Hepatocyte (in vitro differentiated cells): ENCODE data around the gene GOPC. TPM values are rescaled to one million over a fixed set of nuclear protein-coding genes. Genes with fewer than 3 reads are reported as not detected.
A peak's percentile ranks its signal among the peaks of the same experiment; 100 is the strongest.

ENCODE experiments used
- DNase-seq: peaks from one replicate; pipeline ENCODE4 v3.0.0-alpha.2; 2016; ENCODE audit warnings: low spot score
- H2AFZ ChIP-seq: fragments of 200-600 bp; sonication (generic); 2 replicates; pipeline ENCODE4 v1.6.0; 2016; ENCODE audit warnings: antibody characterized with exemption, mild to moderate bottlenecking
- H3K27ac ChIP-seq: fragments of 200-600 bp; sonication (generic); 2 replicates; pipeline ENCODE4 v1.5.1; 2016; ENCODE audit warnings: mild to moderate bottlenecking
- H3K27me3 ChIP-seq: fragments of 200-600 bp; sonication (generic); 2 replicates; pipeline ENCODE4 v1.6.1; 2016
- H3K36me3 ChIP-seq: fragments of 200-600 bp; sonication (generic); replicated peaks from 2 replicates; pipeline ENCODE4 v1.5.1; 2016; ENCODE audit warnings: low read depth; ENCODE audit not compliant: insufficient read depth
- H3K4me1 ChIP-seq: fragments of 200-600 bp; sonication (generic); 2 replicates; pipeline ENCODE4 v1.5.1; 2016; ENCODE audit warnings: mild to moderate bottlenecking, moderate library complexity; ENCODE audit not compliant: insufficient read depth
- H3K4me2 ChIP-seq: fragments of 200-600 bp; sonication (generic); 2 replicates; pipeline ENCODE4 v1.6.0; 2016
- H3K4me3 ChIP-seq: fragments of 200-600 bp; sonication (generic); 2 replicates; pipeline ENCODE4 v1.5.1; 2016; ENCODE audit warnings: mild to moderate bottlenecking
- H3K79me2 ChIP-seq: fragments of 200-600 bp; sonication (generic); 2 replicates; pipeline ENCODE4 v1.6.0; 2017; ENCODE audit warnings: mild to moderate bottlenecking
- H3K9me2 ChIP-seq: fragments of 200-600 bp; sonication (generic); replicated peaks from 2 replicates; pipeline ENCODE4 v1.6.0; 2017; ENCODE audit warnings: mild to moderate bottlenecking; ENCODE audit not compliant: insufficient read depth
- H3K9me3 ChIP-seq: fragments of 200-600 bp; sonication (generic); 2 replicates; pipeline ENCODE4 v1.5.1; 2016; ENCODE audit warnings: low read depth, mild to moderate bottlenecking
- H4K20me1 ChIP-seq: fragments of 200-600 bp; sonication (generic); 2 replicates; pipeline ENCODE4 v1.6.0; 2016; ENCODE audit warnings: mild to moderate bottlenecking; ENCODE audit not compliant: insufficient read depth, poor library complexity, severe bottlenecking
- CTCF ChIP-seq: fragments of 200-600 bp; sonication (generic); IDR thresholded peaks from 2 replicates; pipeline ENCODE4 v1.5.1; 2016; ENCODE audit warnings: antibody characterized with exemption, mild to moderate bottlenecking; ENCODE audit not compliant: poor library complexity
- EZH2 ChIP-seq: fragments of 200-600 bp; sonication (generic); IDR thresholded peaks from 2 replicates; pipeline ENCODE4 v1.6.1; 2016; ENCODE audit warnings: antibody characterized with exemption, mild to moderate bottlenecking, borderline replicate concordance
- EZH2phosphoT487 ChIP-seq: fragments of 200-600 bp; sonication (generic); IDR thresholded peaks from one replicate; pipeline ENCODE4 v1.6.1; 2018; ENCODE audit warnings: antibody characterized with exemption, mild to moderate bottlenecking, low read depth, moderate library complexity; ENCODE audit not compliant: unreplicated experiment, severe bottlenecking
- WGBS: methylation state at CpG from one replicate; pipeline ENCODE4 v1.1.6; 2016; ENCODE audit warnings: low lambda C conversion rate; ENCODE audit errors: missing lambda C conversion rate; 5-methylcytosine and 5-hydroxymethylcytosine counted together
- polyA plus RNA-seq: library from polyadenylated mRNA; unstranded; fragments of >200 nt; fragmentation: Nextera tagmentation; extraction: Ambion mirVana; gene quantifications from 2 replicates; pipeline ENCODE4 v1.2.1, GENCODE V29; 2016
- total RNA-seq: library from RNA; depleted of rRNA; stranded (reverse); fragments of >200 nt; gene quantifications from 2 replicates; pipeline ENCODE4 v1.2.3, GENCODE V29; 2014

Gene GOPC
- total and polyA plus RNA-seq, 2 experiments from 2014 or later = 19.7 to 40.8 TPM

DNA sequence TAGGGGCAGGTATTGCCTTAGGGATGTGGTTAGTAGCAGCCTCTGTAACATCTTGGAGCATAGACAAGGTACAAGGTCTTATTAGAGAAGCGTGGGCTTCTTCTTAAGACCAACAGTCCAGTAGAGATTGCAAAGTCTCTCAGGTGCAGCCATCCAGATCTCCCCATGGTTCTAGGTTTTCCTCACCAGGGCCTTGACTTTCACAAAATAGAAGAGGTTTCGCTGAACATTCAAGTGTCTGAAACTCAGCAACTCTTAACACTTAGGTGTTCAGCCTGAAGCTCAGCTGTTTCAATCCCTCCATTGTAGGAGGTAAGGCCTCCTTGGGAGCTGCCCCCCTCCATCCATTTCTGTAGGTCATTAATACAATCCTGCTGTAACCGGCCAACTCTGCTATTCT is 44.4 kb downstream of the GOPC start:
- H3K4me1 ChIP-seq = no peaks in the 10 kb centered on the region
- WGBS = 94% methylated on average over 3 of the region's 3 CpGs
- no peaks in the 10 kb centered on the region for H4K20me1 ChIP-seq
- H3K27ac ChIP-seq = no peak overlapping the region
- H3K9me2 ChIP-seq = no peaks in the 10 kb centered on the region
- no peak overlapping the region for H3K4me2 ChIP-seq
- H3K27me3 ChIP-seq = no peaks in the 10 kb centered on the region
- H3K4me3 ChIP-seq = no peak overlapping the region
- H3K36me3 ChIP-seq = no peaks in the 10 kb centered on the region
- no peak for DNase-seq
- no peaks in the 10 kb centered on the region for H3K79me2 ChIP-seq
- H3K9me3 ChIP-seq = no peaks in the 10 kb centered on the region
- TF ChIP-seq CTCF = no peak
- no peak for TF ChIP-seq EZH2phosphoT487
- no peak for TF ChIP-seq EZH2
- no peak overlapping the region for H2AFZ ChIP-seq

- no peak overlapping the region for H3K27ac ChIP-seq
- 21% methylated on average over 5 of the region's 5 CpGs for WGBS
- H2AFZ ChIP-seq = no peak overlapping the region
- no peaks in the 10 kb centered on the region for H3K27me3 ChIP-seq
- TF ChIP-seq CTCF (peak; percentile 88), EZH2 (no peak), EZH2phosphoT487 (no peak)
- H3K36me3 ChIP-seq = no peaks in the 10 kb centered on the region
- H4K20me1 ChIP-seq = no peaks in the 10 kb centered on the region
- peak; percentile 53 for DNase-seq
- no peaks in the 10 kb centered on the region for H3K9me2 ChIP-seq
- no peaks in the 10 kb centered on the region for H3K9me3 ChIP-seq
- H3K4me1 ChIP-seq = no peaks in the 10 kb centered on the region
- H3K4me3 ChIP-seq = no peak overlapping the region
- no peaks in the 10 kb centered on the region for H3K79me2 ChIP-seq
- no peak overlapping the region for H3K4me2 ChIP-seq
Observed at GRCh38 chr6:117555882-117556498, 46.3 kb downstream of the GOPC start.

- Histone ChIP-seq H3K9me2 (no peaks in the 10 kb centered on the region), H3K27me3 (no peaks in the 10 kb centered on the region), H3K4me2 (no peak overlapping the region), H2AFZ (no peak overlapping the region), H4K20me1 (no peaks in the 10 kb centered on the region), H3K4me1 (no peaks in the 10 kb centered on the region), H3K4me3 (no peak overlapping the region), H3K27ac (no peak overlapping the region), H3K36me3 (no peaks in the 10 kb centered on the region), H3K9me3 (no peaks in the 10 kb centered on the region), H3K79me2 (no peaks in the 10 kb centered on the region)
- 40% methylated on average over 3 of the region's 3 CpGs for WGBS
- TF ChIP-seq EZH2phosphoT487 (no peak), EZH2 (no peak), CTCF (no peak)
- no peak for DNase-seq
Observed at GRCh38 chr6:117555262-117555849, 47.0 kb downstream of the GOPC start.
